Neural cell (in vitro differentiated cells): ENCODE data around the gene SRPX.

Experiments used
- TAF1 ChIP-seq: IDR thresholded peaks from 2 replicates; pipeline ENCODE4 v1.6.1; 2012; ENCODE audit warnings: low read depth
- TF ChIP-seq, protein P1 (sequence below): fragments of 450-650 bp; IDR thresholded peaks from 2 replicates; pipeline ENCODE4 v1.5.1; 2014; ENCODE audit warnings: antibody characterized with exemption, mild to moderate bottlenecking, moderate library complexity; ENCODE audit not compliant: poor library complexity, severe bottlenecking
- TF ChIP-seq, protein P2 (sequence below): IDR thresholded peaks from 2 replicates; pipeline ENCODE4 v1.6.1; 2012; ENCODE audit warnings: borderline replicate concordance

DNA sequence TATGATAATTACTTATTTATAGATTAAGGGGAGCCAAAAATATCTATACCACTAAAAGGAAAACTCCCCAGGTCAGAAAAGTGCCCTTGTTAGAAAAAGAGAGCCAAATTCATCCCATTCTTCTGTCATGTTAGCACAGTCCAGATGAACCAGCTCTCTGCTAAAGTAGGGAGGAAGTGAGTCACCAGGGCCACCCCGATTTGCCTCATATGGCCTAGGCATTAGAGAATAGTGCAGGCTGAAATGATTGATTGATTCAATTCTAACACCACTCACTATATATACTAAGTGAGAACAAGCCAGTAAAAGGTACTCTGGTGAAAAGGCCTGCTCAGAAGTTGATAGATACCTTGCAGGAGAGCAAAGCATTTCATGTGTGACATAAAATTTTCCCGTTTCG is 94.5 kb downstream of the SRPX start:
- TF ChIP-seq, protein P1, sequence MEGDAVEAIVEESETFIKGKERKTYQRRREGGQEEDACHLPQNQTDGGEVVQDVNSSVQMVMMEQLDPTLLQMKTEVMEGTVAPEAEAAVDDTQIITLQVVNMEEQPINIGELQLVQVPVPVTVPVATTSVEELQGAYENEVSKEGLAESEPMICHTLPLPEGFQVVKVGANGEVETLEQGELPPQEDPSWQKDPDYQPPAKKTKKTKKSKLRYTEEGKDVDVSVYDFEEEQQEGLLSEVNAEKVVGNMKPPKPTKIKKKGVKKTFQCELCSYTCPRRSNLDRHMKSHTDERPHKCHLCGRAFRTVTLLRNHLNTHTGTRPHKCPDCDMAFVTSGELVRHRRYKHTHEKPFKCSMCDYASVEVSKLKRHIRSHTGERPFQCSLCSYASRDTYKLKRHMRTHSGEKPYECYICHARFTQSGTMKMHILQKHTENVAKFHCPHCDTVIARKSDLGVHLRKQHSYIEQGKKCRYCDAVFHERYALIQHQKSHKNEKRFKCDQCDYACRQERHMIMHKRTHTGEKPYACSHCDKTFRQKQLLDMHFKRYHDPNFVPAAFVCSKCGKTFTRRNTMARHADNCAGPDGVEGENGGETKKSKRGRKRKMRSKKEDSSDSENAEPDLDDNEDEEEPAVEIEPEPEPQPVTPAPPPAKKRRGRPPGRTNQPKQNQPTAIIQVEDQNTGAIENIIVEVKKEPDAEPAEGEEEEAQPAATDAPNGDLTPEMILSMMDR: no peak
- no peak for TF ChIP-seq TAF1
- TF ChIP-seq, protein P2, sequence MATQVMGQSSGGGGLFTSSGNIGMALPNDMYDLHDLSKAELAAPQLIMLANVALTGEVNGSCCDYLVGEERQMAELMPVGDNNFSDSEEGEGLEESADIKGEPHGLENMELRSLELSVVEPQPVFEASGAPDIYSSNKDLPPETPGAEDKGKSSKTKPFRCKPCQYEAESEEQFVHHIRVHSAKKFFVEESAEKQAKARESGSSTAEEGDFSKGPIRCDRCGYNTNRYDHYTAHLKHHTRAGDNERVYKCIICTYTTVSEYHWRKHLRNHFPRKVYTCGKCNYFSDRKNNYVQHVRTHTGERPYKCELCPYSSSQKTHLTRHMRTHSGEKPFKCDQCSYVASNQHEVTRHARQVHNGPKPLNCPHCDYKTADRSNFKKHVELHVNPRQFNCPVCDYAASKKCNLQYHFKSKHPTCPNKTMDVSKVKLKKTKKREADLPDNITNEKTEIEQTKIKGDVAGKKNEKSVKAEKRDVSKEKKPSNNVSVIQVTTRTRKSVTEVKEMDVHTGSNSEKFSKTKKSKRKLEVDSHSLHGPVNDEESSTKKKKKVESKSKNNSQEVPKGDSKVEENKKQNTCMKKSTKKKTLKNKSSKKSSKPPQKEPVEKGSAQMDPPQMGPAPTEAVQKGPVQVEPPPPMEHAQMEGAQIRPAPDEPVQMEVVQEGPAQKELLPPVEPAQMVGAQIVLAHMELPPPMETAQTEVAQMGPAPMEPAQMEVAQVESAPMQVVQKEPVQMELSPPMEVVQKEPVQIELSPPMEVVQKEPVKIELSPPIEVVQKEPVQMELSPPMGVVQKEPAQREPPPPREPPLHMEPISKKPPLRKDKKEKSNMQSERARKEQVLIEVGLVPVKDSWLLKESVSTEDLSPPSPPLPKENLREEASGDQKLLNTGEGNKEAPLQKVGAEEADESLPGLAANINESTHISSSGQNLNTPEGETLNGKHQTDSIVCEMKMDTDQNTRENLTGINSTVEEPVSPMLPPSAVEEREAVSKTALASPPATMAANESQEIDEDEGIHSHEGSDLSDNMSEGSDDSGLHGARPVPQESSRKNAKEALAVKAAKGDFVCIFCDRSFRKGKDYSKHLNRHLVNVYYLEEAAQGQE: no peak
